Loucy (cell line): ENCODE results near the gene CYB5D1.

Source experiments
- H2AFZ ChIP-seq: fragments of 200-600 bp; sonication (generic); 2 replicates; pipeline ENCODE4 v1.6.0; 2016; ENCODE audit warnings: antibody characterized with exemption, mild to moderate bottlenecking, low read length, moderate library complexity
- H3F3A ChIP-seq: fragments of 200-600 bp; 2 replicates; pipeline ENCODE4 v1.6.0; 2016; ENCODE audit warnings: antibody characterized with exemption, low read depth, mild to moderate bottlenecking
- H3K27me3 ChIP-seq: fragments of 200-600 bp; sonication (generic); 2 replicates; pipeline ENCODE4 v1.6.1; 2014; ENCODE audit warnings: low read length, mild to moderate bottlenecking; ENCODE audit not compliant: insufficient read depth, poor library complexity, severe bottlenecking
- H3K36me3 ChIP-seq: fragments of 200-600 bp; sonication (generic); 2 replicates; pipeline ENCODE4 v1.6.1; 2016; ENCODE audit warnings: low read length; ENCODE audit not compliant: insufficient read depth
- H3K4me1 ChIP-seq: fragments of 200-600 bp; sonication (generic); 2 replicates; pipeline ENCODE4 v1.5.1; 2014; ENCODE audit warnings: low read length, mild to moderate bottlenecking; ENCODE audit not compliant: insufficient read depth, poor library complexity, severe bottlenecking
- H3K4me2 ChIP-seq: fragments of 200-600 bp; sonication (generic); 2 replicates; pipeline ENCODE4 v1.6.0; 2014; ENCODE audit warnings: antibody characterized with exemption, low read length, low read depth, mild to moderate bottlenecking; ENCODE audit not compliant: poor library complexity, severe bottlenecking
- H3K4me3 ChIP-seq: fragments of 200-600 bp; sonication (generic); 2 replicates; pipeline ENCODE4 v1.5.1; 2014; ENCODE audit warnings: low read length, mild to moderate bottlenecking, mixed read lengths; ENCODE audit not compliant: poor library complexity, severe bottlenecking
- H3K79me2 ChIP-seq: fragments of 200-600 bp; sonication (generic); 2 replicates; pipeline ENCODE4 v1.6.1; 2014; ENCODE audit warnings: low read length; ENCODE audit not compliant: insufficient read depth
- H3K9ac ChIP-seq: fragments of 200-600 bp; sonication (generic); 2 replicates; pipeline ENCODE4 v1.6.0; 2014; ENCODE audit warnings: mild to moderate bottlenecking, low read depth, low read length, moderate library complexity; ENCODE audit not compliant: poor library complexity, severe bottlenecking
- H3K9me2 ChIP-seq: fragments of 200-600 bp; sonication (generic); replicated peaks from 2 replicates; pipeline ENCODE4 v1.6.1; 2016; ENCODE audit warnings: low read depth, low read length, mixed read lengths
- H3K9me3 ChIP-seq: fragments of 200-600 bp; sonication (generic); 2 replicates; pipeline ENCODE4 v1.6.1; 2014; ENCODE audit warnings: mild to moderate bottlenecking, antibody characterized with exemption, low read length, low read depth; ENCODE audit not compliant: insufficient read depth
- H4K20me1 ChIP-seq: fragments of 200-600 bp; sonication (generic); 2 replicates; pipeline ENCODE4 v1.6.0; 2014; ENCODE audit warnings: antibody characterized with exemption, low read length, mild to moderate bottlenecking; ENCODE audit not compliant: insufficient read depth, poor library complexity, severe bottlenecking
- EZH2phosphoT487 ChIP-seq: fragments of 200-600 bp; IDR thresholded peaks from 2 replicates; pipeline ENCODE4 v1.6.1; 2018; ENCODE audit warnings: antibody characterized with exemption, mild to moderate bottlenecking, moderate library complexity, borderline replicate concordance
- TF ChIP-seq, protein P1 (sequence below): fragments of 200-600 bp; sonication (generic); conservative IDR thresholded peaks from 2 replicates; pipeline ENCODE4 v1.5.1; 2014; ENCODE audit warnings: mild to moderate bottlenecking, antibody characterized with exemption, low read length

CYB5D1 gene

DNA sequence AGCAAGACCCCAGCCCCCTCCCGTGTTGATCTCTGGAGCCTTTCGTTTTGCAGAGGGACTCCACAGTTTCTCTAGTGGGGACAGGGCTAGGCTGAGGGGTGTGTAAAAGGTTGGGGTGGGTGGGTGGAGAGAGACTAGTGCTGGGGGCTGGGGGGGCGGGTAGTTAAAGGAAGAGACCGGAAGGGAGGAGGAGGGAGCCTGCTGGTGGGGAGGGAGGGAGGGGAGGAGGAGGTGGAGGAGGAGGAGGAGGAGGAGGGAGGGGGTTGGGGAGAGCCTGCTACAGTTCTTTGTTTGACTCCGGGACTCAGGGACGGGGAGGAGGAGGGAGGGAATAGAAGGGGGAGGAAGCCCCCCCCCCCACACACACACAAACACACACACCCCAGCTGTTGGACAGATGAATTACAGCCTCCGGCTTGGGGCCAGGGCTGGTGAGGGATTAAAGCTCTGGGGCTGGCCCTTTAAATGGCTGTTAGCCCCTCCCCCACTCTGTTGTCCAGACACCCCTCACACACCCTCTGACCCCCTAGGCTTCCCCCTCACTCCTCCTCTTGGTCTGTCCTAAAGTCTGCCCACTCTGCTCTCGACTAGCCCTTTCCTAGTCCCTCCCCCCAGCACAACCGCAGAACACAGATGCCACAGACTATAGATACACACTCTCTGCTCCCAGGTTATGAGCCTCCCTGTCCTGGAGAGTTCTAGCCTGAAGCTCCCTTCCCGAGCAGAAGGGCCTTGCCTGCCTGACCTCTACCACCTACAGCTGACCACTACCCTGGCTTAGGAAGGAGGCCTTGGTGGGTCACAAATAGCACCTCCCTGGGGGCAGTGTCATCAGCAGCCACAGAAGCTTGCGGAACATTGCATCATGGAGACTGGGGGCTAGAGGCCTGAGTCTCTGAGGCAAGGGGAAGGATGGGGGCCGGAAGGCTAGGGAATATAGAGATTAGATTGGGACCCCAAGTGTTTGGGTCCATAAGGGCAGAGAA, 19.4 kb upstream of the CYB5D1 start:
- Histone ChIP-seq H3K4me2 (peak overlapping the region; percentile 98), H3F3A (peaks cover 15% of the 10 kb centered on the region; the same call in 1 of the 2 replicates), H3K36me3 (no peaks in the 10 kb centered on the region), H2AFZ (no peak overlapping the region; the same call in 1 of the 2 replicates), H3K27me3 (no peaks in the 10 kb centered on the region), H3K79me2 (peaks cover 62% of the 10 kb centered on the region; the same call in 1 of the 2 replicates), H3K9me2 (no peaks in the 10 kb centered on the region), H3K4me1 (peaks cover 54% of the 10 kb centered on the region), H3K9me3 (no peaks in the 10 kb centered on the region), H4K20me1 (peaks cover 44% of the 10 kb centered on the region), H3K9ac (peak overlapping the region; percentile 66), H3K4me3 (peak overlapping the region; percentile 98)
- TF ChIP-seq, protein P1, sequence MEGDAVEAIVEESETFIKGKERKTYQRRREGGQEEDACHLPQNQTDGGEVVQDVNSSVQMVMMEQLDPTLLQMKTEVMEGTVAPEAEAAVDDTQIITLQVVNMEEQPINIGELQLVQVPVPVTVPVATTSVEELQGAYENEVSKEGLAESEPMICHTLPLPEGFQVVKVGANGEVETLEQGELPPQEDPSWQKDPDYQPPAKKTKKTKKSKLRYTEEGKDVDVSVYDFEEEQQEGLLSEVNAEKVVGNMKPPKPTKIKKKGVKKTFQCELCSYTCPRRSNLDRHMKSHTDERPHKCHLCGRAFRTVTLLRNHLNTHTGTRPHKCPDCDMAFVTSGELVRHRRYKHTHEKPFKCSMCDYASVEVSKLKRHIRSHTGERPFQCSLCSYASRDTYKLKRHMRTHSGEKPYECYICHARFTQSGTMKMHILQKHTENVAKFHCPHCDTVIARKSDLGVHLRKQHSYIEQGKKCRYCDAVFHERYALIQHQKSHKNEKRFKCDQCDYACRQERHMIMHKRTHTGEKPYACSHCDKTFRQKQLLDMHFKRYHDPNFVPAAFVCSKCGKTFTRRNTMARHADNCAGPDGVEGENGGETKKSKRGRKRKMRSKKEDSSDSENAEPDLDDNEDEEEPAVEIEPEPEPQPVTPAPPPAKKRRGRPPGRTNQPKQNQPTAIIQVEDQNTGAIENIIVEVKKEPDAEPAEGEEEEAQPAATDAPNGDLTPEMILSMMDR, result no peak

DNA sequence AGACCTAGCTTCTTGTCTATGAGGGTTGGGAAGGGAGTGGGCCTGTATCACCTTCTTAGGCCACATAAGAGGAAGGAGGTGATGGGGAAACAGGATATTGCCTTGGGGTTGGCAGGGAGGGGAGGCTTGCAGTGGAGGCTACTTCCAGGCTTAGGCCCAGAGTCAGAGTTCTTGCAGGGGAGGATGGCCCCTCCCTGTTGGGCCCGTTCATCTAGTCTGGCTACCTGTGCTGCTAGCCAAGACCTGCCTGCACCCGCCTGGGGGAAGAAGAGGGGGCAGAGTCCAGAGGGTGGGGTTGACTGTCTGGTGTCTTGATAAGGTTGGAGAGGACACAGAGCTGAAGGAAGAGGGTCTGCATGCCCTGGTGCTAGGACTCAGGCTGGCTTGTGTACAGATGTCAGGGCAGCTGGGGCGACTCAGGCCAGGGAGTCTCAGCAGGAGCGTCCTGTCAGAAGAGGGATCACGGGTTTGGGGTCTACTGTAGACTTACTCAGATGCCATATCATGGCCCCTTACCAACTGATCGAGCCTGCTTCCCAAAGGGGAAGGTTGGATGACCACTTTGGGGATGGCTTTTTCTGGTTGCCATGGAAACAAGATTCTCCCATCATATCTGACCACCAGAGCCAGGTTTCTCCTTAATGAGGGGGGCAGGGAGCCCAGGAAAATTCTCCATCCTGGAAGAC, 18.5 kb upstream of the CYB5D1 start:
- peak overlapping the region; percentile 98 for H3K4me2 ChIP-seq
- H3K9me3 ChIP-seq, result no peaks in the 10 kb centered on the region
- peaks cover 15% of the 10 kb centered on the region; the same call in 1 of the 2 replicates for H3F3A ChIP-seq
- no peaks in the 10 kb centered on the region for H3K9me2 ChIP-seq
- no peaks in the 10 kb centered on the region for H3K27me3 ChIP-seq
- H3K9ac ChIP-seq, result peak overlapping the region; percentile 61
- H4K20me1 ChIP-seq, result peaks cover 54% of the 10 kb centered on the region
- H3K79me2 ChIP-seq, result peaks cover 71% of the 10 kb centered on the region; the same call in 1 of the 2 replicates
- H3K4me1 ChIP-seq, result peaks cover 51% of the 10 kb centered on the region
- TF ChIP-seq EZH2phosphoT487, result no peak
- TF ChIP-seq, protein P1, result no peak
- H3K4me3 ChIP-seq, result peak overlapping the region; percentile 88
- no peaks in the 10 kb centered on the region for H3K36me3 ChIP-seq
- H2AFZ ChIP-seq, result no peak overlapping the region

DNA sequence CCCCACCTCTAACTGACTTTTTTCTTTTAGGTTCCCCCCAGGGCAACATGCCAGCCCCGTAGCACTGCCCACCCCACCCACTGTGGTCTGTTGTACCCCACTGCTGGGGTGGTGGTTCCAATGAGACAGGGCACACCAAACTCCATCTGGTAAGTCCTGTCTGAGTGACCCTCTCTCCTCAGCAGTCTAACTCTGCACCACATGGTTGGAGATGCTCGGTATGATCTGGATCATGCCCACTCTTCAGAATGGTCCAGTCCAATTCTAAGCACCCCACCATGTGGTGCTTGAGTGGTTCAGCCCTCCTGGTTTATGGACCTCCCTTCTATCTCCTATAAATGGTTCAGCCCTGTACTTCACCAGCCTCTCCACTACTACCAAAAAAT, 17.9 kb upstream of the CYB5D1 start:
- Histone ChIP-seq H3K4me2 (peak overlapping the region; percentile 98), H3K9me3 (no peaks in the 10 kb centered on the region), H3K4me3 (peak overlapping the region; percentile 88), H3K9ac (peak overlapping the region; percentile 77), H3K4me1 (peaks cover 51% of the 10 kb centered on the region), H3K36me3 (no peaks in the 10 kb centered on the region), H3F3A (peaks cover 14% of the 10 kb centered on the region; the same call in 1 of the 2 replicates), H3K9me2 (no peaks in the 10 kb centered on the region), H4K20me1 (peaks cover 59% of the 10 kb centered on the region), H2AFZ (no peak overlapping the region), H3K79me2 (peaks cover 76% of the 10 kb centered on the region; the same call in 1 of the 2 replicates), H3K27me3 (no peaks in the 10 kb centered on the region)
- no peak for TF ChIP-seq EZH2phosphoT487
- TF ChIP-seq, protein P1, result no peak
